ENCODE results near the gene HEXD.

Gene HEXD

DNA sequence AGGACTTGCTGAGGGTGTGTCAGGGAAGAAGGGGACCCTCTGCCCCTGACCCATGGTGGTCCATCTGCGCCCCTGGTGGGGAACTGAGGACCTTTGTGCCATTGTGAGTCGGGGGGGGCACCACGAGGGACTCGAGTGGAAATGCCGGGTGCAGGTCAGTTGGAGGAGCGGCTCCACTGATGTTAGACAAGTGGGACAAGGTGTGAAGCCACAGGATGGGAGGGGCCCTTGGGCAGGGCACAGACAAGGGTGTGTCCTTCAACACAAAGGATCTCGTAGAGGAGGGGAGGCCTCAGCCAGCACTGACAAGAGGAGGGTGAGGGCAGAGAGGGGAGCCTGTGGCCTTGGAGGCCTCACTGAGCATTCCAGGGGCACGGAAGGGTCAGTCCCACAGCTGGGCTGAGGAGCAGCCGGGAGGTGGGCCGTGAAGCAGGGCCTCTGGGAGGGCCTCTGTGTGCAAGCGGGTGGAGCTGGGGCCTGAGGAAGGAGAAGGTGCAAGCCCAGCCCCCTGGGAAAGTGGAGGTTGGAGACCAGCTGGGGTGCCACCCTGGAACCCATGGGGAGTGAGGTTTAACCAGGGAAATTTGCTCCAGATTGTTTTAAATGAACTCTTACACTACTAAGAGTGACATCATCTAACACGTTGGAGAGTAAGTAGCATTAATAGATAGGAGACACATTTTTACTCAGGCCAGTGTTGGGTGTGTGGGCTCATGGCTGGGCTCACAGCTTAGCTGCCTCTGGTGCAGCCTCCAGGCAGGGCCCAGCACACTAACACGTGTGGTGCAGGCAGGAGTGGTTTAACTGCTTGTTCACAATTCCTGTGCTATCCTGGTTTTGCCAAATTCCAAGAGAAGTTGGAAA, 68.3 kb downstream of the HEXD start (continued):
- no peak for TF ChIP-seq SP3 (tag by site-specific recombination; IDR thresholded peaks at IDR 0.05)
- TF ChIP-seq WT1 (tag by site-specific recombination; IDR thresholded peaks at IDR 0.05): no peak
- no peak for TF ChIP-seq ZNF266 (tag by site-specific recombination; IDR thresholded peaks at IDR 0.05; ENCODE audit: low read depth)
- TF ChIP-seq ZBTB21 (tag by site-specific recombination; IDR thresholded peaks at IDR 0.05): no peak
- TF ChIP-seq, protein P1, sequence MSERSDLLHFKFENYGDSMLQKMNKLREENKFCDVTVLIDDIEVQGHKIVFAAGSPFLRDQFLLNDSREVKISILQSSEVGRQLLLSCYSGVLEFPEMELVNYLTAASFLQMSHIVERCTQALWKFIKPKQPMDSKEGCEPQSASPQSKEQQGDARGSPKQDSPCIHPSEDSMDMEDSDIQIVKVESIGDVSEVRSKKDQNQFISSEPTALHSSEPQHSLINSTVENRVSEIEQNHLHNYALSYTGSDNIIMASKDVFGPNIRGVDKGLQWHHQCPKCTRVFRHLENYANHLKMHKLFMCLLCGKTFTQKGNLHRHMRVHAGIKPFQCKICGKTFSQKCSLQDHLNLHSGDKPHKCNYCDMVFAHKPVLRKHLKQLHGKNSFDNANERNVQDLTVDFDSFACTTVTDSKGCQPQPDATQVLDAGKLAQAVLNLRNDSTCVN (tag by site-specific recombination; optimal IDR thresholded peaks at IDR 0.05): no peak
- TF ChIP-seq ZNF202 (tag by site-specific recombination; IDR thresholded peaks at IDR 0.05; ENCODE audit: borderline replicate concordance): no peak
- TF ChIP-seq ZFP3 (tag by site-specific recombination; IDR thresholded peaks at IDR 0.05; ENCODE audit: low read depth): no peak
- TF ChIP-seq EGR2 (tag by site-specific recombination; IDR thresholded peaks at IDR 0.05; ENCODE audit: low read depth): no peak
- TF ChIP-seq GLIS2 (tag by site-specific recombination; IDR thresholded peaks at IDR 0.05): peak; percentile 26; the same call in 1 of the 2 replicates
- no peak for TF ChIP-seq ZNF16 (tag by site-specific recombination; IDR thresholded peaks at IDR 0.05; ENCODE audit: low read depth)
- 0 out of 2 replicates have a peak, but pooled peaks have one; percentile 42 for TF ChIP-seq ZNF223 (tag by site-specific recombination; IDR thresholded peaks at IDR 0.05)
- no peak for TF ChIP-seq ZXDB (tag by site-specific recombination; IDR thresholded peaks at IDR 0.05)
- TF ChIP-seq, protein P2, sequence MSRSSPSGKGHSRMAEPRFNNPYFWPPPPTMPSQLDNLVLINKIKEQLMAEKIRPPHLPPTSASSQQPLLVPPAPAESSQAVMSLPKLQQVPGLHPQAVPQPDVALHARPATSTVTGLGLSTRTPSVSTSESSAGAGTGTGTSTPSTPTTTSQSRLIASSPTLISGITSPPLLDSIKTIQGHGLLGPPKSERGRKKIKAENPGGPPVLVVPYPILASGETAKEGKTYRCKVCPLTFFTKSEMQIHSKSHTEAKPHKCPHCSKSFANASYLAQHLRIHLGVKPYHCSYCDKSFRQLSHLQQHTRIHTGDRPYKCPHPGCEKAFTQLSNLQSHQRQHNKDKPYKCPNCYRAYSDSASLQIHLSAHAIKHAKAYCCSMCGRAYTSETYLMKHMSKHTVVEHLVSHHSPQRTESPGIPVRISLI (tag by site-specific recombination; IDR thresholded peaks at IDR 0.05): no peak
- TF ChIP-seq KLF1 (tag by site-specific recombination; IDR thresholded peaks at IDR 0.05): peak; percentile 94
- TF ChIP-seq SCRT1 (tag by site-specific recombination; IDR thresholded peaks at IDR 0.05; ENCODE audit: borderline replicate concordance): no peak
- no peak for TF ChIP-seq ZNF274 (IDR thresholded peaks at IDR 0.05; ENCODE audit: low read length)
- no peak for TF ChIP-seq ZNF274 (tag by site-specific recombination; IDR thresholded peaks at IDR 0.05; ENCODE audit: borderline replicate concordance)

DNA sequence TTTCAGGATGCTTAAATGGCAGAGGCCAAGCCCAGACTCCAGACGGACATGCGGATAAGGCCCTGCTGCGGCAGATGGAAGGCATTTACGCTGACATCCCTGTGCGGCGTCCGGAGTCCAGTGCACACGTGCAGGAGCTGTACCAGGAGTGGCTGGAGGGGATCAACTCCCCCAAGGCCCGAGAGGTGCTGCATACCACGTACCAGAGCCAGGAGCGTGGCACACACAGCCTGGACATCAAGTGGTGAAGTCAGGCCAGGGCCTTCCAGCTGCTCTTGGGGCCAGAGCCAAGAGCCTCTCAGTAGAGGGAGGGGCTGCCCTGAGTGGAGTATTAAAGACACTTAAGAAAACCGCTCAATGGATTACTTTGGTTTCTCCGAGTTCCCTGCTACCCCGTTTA, 69.8 kb downstream of the HEXD start:
- CTCF ChIA-PET: no interaction called here
- no peak for TF ChIP-seq ZNF561 (tag by site-specific recombination; IDR thresholded peaks at IDR 0.05; ENCODE audit: borderline replicate concordance)
- no peak for TF ChIP-seq ZBTB48 (tag by site-specific recombination; IDR thresholded peaks at IDR 0.05)

DNA sequence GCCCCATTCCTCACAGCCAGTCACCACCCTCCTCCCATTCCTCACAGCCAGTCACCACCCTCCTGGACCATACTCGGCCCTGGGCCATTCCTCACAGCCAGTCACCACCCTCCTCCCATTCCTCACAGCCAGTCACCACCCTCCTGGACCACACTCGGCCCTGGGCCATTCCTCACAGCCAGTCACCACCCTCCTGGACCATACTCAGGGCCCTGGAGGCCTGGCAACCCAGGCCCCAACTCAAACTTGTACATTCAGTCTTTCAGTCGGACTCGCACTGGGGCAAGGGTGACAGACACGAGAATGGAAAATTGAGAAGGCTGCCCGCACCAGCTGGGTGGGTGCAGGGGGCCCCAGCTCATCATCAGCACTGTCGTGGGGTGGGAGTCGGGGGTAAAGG, 71.0 kb downstream of the HEXD start:
- H3K27ac ChIP-seq (ENCODE audit: extremely low read depth, low read depth, low read length): no peak overlapping the region
- no peaks in the 10 kb centered on the region for H3K9me3 ChIP-seq (ENCODE audit: control insufficient read depth, insufficient read depth, low read depth, low read length)
- ChIA-PET CTCF (no interaction called here), POLR2A (no interaction called here)
- H3K36me3 ChIP-seq (ENCODE audit: control insufficient read depth in 2 of 2, insufficient read depth in 1 of 2, low read length in 2 of 2): peaks cover 22 to 52% of the 10 kb centered on the region in 2 experiments
- H3K4me1 ChIP-seq (ENCODE audit: control insufficient read depth, insufficient read depth, low read length): 0 out of 2 replicates have a peak, but pooled peaks cover 2% of the 10 kb centered on the region
- H3K4me3 ChIP-seq (ENCODE audit: low read depth, low read length): no peak overlapping the region
- TF ChIP-seq SCRT2 (tag by site-specific recombination; IDR thresholded peaks at IDR 0.05): no peak
- TF ChIP-seq, protein P3, sequence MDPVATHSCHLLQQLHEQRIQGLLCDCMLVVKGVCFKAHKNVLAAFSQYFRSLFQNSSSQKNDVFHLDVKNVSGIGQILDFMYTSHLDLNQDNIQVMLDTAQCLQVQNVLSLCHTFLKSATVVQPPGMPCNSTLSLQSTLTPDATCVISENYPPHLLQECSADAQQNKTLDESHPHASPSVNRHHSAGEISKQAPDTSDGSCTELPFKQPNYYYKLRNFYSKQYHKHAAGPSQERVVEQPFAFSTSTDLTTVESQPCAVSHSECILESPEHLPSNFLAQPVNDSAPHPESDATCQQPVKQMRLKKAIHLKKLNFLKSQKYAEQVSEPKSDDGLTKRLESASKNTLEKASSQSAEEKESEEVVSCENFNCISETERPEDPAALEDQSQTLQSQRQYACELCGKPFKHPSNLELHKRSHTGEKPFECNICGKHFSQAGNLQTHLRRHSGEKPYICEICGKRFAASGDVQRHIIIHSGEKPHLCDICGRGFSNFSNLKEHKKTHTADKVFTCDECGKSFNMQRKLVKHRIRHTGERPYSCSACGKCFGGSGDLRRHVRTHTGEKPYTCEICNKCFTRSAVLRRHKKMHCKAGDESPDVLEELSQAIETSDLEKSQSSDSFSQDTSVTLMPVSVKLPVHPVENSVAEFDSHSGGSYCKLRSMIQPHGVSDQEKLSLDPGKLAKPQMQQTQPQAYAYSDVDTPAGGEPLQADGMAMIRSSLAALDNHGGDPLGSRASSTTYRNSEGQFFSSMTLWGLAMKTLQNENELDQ (tag by site-specific recombination; IDR thresholded peaks at IDR 0.05; ENCODE audit: low read depth): no peak
- no peak for TF ChIP-seq ZNF791 (tag by site-specific recombination; IDR thresholded peaks at IDR 0.05)
- TF ChIP-seq, protein P4, sequence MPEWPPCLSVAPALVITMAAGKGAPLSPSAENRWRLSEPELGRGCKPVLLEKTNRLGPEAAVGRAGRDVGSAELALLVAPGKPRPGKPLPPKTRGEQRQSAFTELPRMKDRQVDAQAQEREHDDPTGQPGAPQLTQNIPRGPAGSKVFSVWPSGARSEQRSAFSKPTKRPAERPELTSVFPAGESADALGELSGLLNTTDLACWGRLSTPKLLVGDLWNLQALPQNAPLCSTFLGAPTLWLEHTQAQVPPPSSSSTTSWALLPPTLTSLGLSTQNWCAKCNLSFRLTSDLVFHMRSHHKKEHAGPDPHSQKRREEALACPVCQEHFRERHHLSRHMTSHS (tag by site-specific recombination; IDR thresholded peaks at IDR 0.05): no peak

More for the DNA sequence above, 69.8 kb downstream of the HEXD start:
- Histone ChIP-seq H3K36me3 (ENCODE audit: control insufficient read depth in 2 of 2, insufficient read depth in 1 of 2, low read length in 2 of 2) (peaks cover 27 to 64% of the 10 kb centered on the region in 2 experiments), H3K4me3 (ENCODE audit: low read depth, low read length) (no peak overlapping the region), H3K4me1 (ENCODE audit: control insufficient read depth, insufficient read depth, low read length) (no peaks in the 10 kb centered on the region), H3K27ac (ENCODE audit: extremely low read depth, low read depth, low read length) (no peak overlapping the region), H3K9me3 (ENCODE audit: control insufficient read depth, insufficient read depth, low read depth, low read length) (no peaks in the 10 kb centered on the region)
- POLR2A ChIA-PET: no interaction called here
